SU-DHL-6 (cell line): ENCODE data around the gene AGTR1.

Source experiments
- CTCF ChIP-seq: fragments of 200-600 bp; sonication (generic); IDR thresholded peaks from one replicate; pipeline ENCODE4 v1.5.1; 2017; ENCODE audit warnings: antibody characterized with exemption, mild to moderate bottlenecking, low read length, moderate library complexity; ENCODE audit not compliant: insufficient read depth, poor library complexity, severe bottlenecking
- EZH2phosphoT487 ChIP-seq: fragments of 200-600 bp; sonication (generic), shearing (Covaris generic); conservative IDR thresholded peaks from 2 replicates; pipeline ENCODE4 v1.6.1; 2018; ENCODE audit warnings: mild to moderate bottlenecking, antibody characterized with exemption, low read length, moderate library complexity, mixed read lengths

DNA sequence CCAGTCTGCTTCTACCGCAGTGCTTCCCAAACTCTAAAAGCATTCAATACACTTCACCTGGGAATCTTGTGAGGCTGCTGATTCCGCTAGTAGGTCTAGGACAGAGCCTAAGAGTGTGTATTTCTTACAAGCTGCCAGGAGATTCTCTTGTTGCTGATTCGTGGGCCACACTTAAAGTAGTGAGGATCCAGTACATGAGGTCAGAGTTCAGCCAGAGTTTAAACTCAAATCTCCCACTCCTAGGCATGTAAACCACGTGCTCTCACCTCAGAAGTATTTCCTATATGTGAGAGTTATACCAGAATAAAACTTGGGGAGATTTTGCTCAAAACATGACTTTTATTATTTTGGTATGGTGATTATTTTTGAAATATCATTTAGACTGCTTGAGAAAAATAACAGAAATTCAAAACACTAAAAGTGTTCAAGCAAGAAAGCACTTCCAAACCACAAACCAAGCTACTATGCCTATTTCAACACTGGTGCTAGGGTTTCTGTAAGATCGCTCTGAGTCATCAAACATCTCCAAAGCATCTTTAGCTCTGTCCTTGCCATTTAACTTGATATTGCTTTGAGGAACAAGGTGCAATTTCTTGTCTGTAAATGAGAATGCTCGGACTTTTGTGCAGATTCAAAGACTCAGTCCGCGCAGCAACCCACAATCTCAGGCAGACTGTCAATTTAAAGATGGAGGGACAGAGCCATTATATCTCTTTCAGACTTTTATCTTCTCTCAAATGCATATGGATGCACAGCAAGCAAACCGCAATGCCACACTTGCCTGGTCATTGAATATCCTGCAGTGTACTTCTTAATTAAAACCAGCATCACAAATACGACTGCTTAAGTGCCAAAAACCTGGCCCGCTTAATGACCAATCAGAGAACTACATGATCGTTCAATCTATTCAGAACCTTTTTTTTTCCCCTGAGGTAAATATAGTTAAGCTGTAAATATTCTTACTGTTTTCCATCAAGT lies 59.8 kb downstream of the AGTR1 start:
- TF ChIP-seq CTCF: no peak
- TF ChIP-seq EZH2phosphoT487: no peak
